DOHH2 (cell line): Measurements from ENCODE around the gene FLNB.

Experiments used
- H3F3A ChIP-seq: fragments of 200-600 bp; sonication (generic), shearing (Covaris generic); 2 replicates; pipeline ENCODE4 v1.6.0; 2016; ENCODE audit warnings: antibody characterized with exemption, mild to moderate bottlenecking; ENCODE audit not compliant: control insufficient read depth, insufficient read depth
- H3K27ac ChIP-seq: fragments of 200-600 bp; sonication (generic); 2 replicates; pipeline ENCODE4 v1.5.1; 2014; ENCODE audit warnings: low read depth, mild to moderate bottlenecking, low read length, moderate library complexity
- H3K27me3 ChIP-seq: fragments of 200-600 bp; sonication (generic); 2 replicates; pipeline ENCODE4 v1.6.1; 2014; ENCODE audit warnings: mild to moderate bottlenecking, low read length, mixed read lengths; ENCODE audit not compliant: control insufficient read depth
- H3K36me3 ChIP-seq: fragments of 200-600 bp; sonication (generic); 2 replicates; pipeline ENCODE4 v1.6.1; 2014; ENCODE audit warnings: mild to moderate bottlenecking, low read length, moderate library complexity, mixed read lengths; ENCODE audit not compliant: control insufficient read depth
- H3K4me1 ChIP-seq: fragments of 200-600 bp; sonication (generic); 2 replicates; pipeline ENCODE4 v1.6.1; 2014; ENCODE audit warnings: mild to moderate bottlenecking, low read length, mixed read lengths; ENCODE audit not compliant: control insufficient read depth
- H3K4me2 ChIP-seq: fragments of 200-600 bp; sonication (generic); 2 replicates; pipeline ENCODE4 v1.6.0; 2014; ENCODE audit warnings: mild to moderate bottlenecking, low read length, moderate library complexity
- H3K4me3 ChIP-seq: fragments of 200-600 bp; sonication (generic); 2 replicates; pipeline ENCODE4 v1.5.1; 2014; ENCODE audit warnings: mild to moderate bottlenecking, low read length, mixed read lengths
- H3K79me2 ChIP-seq: fragments of 200-600 bp; sonication (generic); 2 replicates; pipeline ENCODE4 v1.6.1; 2014; ENCODE audit warnings: mild to moderate bottlenecking, low read length, mixed read lengths; ENCODE audit not compliant: control insufficient read depth
- H3K9me2 ChIP-seq: fragments of 200-600 bp; sonication (generic); replicated peaks from 2 replicates; pipeline ENCODE4 v1.6.1; 2014; ENCODE audit warnings: mild to moderate bottlenecking, low read length, mixed read lengths; ENCODE audit not compliant: control insufficient read depth
- H3K9me3 ChIP-seq: fragments of 200-600 bp; sonication (generic); 2 replicates; pipeline ENCODE4 v1.6.1; 2014; ENCODE audit warnings: antibody characterized with exemption, low read length, mixed read lengths; ENCODE audit not compliant: control insufficient read depth, insufficient read depth
- H4K20me1 ChIP-seq: fragments of 200-600 bp; sonication (generic); 2 replicates; pipeline ENCODE4 v1.6.0; 2014; ENCODE audit warnings: low read depth, mild to moderate bottlenecking, antibody characterized with exemption, low read length, moderate library complexity; ENCODE audit not compliant: control insufficient read depth, insufficient read depth
- EZH2phosphoT487 ChIP-seq: fragments of 200-600 bp; sonication (generic); IDR thresholded peaks from 2 replicates; pipeline ENCODE4 v1.6.1; 2017; ENCODE audit warnings: borderline replicate concordance, mild to moderate bottlenecking, antibody characterized with exemption, low read length, moderate library complexity, mixed read lengths
- TF ChIP-seq, protein P1 (sequence below): fragments of 200-600 bp; sonication (generic); IDR thresholded peaks from one replicate; pipeline ENCODE4 v1.5.1; 2014; ENCODE audit warnings: antibody characterized with exemption, mild to moderate bottlenecking, low read depth, low read length; ENCODE audit not compliant: poor library complexity, severe bottlenecking

FLNB gene

DNA sequence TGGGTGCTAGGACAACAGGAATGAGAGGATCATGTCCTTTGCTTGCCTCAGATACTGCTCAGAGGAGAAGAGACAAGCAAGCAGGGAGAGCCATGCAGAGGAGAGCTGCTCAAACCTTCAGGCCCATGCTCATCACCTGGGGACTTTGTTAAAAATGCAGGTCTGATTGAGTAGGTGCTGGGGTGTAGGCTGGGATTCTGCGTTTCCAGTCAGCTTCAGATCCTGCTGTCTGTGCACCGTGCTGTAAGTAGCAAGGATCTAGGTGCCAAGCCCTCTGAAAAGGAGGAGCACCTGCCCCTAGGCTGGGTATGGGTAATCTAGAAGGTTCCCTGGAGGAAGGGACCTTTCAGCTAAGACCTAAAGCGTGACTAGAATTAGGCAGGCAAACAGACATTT lies 7.3 kb downstream of the FLNB start:
- no peaks in the 10 kb centered on the region for H3K9me2 ChIP-seq
- H3K36me3 ChIP-seq: no peaks in the 10 kb centered on the region
- no peak overlapping the region for H3K4me2 ChIP-seq
- H3F3A ChIP-seq: no peaks in the 10 kb centered on the region
- no peaks in the 10 kb centered on the region for H3K4me1 ChIP-seq
- H3K79me2 ChIP-seq: peaks cover 21% of the 10 kb centered on the region
- H3K4me3 ChIP-seq: no peak overlapping the region
- no peaks in the 10 kb centered on the region; the same call in 1 of the 2 replicates for H4K20me1 ChIP-seq
- no peak overlapping the region for H3K27ac ChIP-seq
- no peak for TF ChIP-seq EZH2phosphoT487
- TF ChIP-seq, protein P1, sequence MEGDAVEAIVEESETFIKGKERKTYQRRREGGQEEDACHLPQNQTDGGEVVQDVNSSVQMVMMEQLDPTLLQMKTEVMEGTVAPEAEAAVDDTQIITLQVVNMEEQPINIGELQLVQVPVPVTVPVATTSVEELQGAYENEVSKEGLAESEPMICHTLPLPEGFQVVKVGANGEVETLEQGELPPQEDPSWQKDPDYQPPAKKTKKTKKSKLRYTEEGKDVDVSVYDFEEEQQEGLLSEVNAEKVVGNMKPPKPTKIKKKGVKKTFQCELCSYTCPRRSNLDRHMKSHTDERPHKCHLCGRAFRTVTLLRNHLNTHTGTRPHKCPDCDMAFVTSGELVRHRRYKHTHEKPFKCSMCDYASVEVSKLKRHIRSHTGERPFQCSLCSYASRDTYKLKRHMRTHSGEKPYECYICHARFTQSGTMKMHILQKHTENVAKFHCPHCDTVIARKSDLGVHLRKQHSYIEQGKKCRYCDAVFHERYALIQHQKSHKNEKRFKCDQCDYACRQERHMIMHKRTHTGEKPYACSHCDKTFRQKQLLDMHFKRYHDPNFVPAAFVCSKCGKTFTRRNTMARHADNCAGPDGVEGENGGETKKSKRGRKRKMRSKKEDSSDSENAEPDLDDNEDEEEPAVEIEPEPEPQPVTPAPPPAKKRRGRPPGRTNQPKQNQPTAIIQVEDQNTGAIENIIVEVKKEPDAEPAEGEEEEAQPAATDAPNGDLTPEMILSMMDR: no peak
- no peaks in the 10 kb centered on the region for H3K27me3 ChIP-seq
- H3K9me3 ChIP-seq: no peaks in the 10 kb centered on the region

DNA sequence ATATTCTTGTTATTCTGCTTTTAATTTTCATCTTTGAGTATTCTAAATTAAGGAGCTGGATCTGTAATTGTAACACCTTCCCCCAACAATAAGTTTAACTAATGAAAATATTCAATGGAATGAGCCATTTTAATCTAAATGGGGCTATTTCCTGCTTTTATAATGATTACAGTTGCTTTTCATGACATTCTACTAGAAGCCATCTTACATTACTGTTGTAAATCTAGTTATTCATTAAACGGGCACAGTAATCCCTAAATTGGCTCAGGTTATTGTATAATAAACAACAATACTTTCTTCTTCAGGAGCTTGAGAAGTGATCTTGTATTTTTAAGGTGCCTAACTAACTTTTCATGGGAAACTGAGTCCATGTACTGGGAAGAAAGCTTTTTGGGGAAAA lies 8.5 kb downstream of the FLNB start:
- Histone ChIP-seq H4K20me1 (no peaks in the 10 kb centered on the region; the same call in 1 of the 2 replicates), H3K36me3 (no peaks in the 10 kb centered on the region), H3K27ac (no peak overlapping the region), H3K4me3 (no peak overlapping the region), H3K4me1 (no peaks in the 10 kb centered on the region), H3K9me2 (no peaks in the 10 kb centered on the region), H3K27me3 (no peaks in the 10 kb centered on the region), H3K4me2 (no peak overlapping the region), H3F3A (no peaks in the 10 kb centered on the region), H3K79me2 (peaks cover 15% of the 10 kb centered on the region), H3K9me3 (no peaks in the 10 kb centered on the region)
- TF ChIP-seq, protein P1: no peak
- no peak for TF ChIP-seq EZH2phosphoT487

DNA sequence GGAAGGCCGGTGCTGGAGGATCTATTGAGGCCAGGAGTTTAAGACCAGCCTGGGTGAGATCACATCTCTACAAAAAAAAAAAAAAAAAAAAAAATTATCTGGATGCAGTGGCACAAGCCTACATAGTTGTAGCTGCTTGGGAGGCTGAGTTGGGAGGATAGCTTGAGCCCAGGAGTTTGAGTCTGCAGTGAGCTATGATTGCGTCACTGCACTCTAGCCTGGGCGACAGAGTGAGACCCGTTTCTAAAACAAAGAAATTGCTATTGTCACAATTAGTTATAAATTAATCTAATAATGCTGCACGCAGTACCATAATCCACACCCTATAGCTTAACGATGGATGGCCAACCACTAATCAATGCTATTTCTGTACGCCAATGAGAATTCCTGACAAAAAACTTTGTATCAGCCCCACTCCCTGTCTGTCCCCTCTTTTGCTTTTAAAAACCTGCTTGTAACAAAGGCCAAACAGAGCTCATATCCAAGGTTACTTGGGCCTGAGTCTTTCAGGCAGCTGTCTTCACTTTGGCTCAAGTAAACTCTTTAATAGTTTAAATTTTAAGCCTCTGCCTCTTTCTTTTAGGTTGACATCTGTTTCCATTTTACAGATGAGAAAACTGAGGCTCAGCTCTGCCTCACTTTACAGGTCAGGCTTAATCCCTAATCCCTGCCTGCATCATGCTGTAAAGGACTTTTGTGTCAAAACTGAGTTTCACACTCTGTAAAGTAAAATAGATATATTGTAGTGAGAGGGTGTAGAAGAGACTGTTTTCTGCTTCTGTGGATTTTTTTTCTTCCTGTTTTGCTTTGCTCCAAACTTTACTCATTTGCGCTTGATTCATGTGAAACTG lies 10.9 kb downstream of the FLNB start:
- H3K9me3 ChIP-seq: no peaks in the 10 kb centered on the region
- H3K79me2 ChIP-seq: peaks cover 8% of the 10 kb centered on the region
- no peaks in the 10 kb centered on the region for H3K27me3 ChIP-seq
- no peaks in the 10 kb centered on the region for H3K4me1 ChIP-seq
- no peaks in the 10 kb centered on the region; the same call in 1 of the 2 replicates for H4K20me1 ChIP-seq
- no peaks in the 10 kb centered on the region for H3F3A ChIP-seq
- H3K36me3 ChIP-seq: no peaks in the 10 kb centered on the region
- TF ChIP-seq, protein P1: no peak
- no peak for TF ChIP-seq EZH2phosphoT487
- H3K27ac ChIP-seq: no peak overlapping the region
- H3K9me2 ChIP-seq: no peaks in the 10 kb centered on the region
- no peak overlapping the region for H3K4me2 ChIP-seq
- no peak overlapping the region for H3K4me3 ChIP-seq
